ENCODE data around the gene IL12RB2. TPM values are rescaled to one million over a fixed set of nuclear protein-coding genes. Genes with fewer than 3 reads are reported as not detected.

The IL12RB2 gene, protein sequence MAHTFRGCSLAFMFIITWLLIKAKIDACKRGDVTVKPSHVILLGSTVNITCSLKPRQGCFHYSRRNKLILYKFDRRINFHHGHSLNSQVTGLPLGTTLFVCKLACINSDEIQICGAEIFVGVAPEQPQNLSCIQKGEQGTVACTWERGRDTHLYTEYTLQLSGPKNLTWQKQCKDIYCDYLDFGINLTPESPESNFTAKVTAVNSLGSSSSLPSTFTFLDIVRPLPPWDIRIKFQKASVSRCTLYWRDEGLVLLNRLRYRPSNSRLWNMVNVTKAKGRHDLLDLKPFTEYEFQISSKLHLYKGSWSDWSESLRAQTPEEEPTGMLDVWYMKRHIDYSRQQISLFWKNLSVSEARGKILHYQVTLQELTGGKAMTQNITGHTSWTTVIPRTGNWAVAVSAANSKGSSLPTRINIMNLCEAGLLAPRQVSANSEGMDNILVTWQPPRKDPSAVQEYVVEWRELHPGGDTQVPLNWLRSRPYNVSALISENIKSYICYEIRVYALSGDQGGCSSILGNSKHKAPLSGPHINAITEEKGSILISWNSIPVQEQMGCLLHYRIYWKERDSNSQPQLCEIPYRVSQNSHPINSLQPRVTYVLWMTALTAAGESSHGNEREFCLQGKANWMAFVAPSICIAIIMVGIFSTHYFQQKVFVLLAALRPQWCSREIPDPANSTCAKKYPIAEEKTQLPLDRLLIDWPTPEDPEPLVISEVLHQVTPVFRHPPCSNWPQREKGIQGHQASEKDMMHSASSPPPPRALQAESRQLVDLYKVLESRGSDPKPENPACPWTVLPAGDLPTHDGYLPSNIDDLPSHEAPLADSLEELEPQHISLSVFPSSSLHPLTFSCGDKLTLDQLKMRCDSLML
- 1 to 10 TPM in 3 of 4 donors, under 1 TPM in 1; 0.79 to 4.5 (median 1.6) TPM for total RNA-seq

DNA sequence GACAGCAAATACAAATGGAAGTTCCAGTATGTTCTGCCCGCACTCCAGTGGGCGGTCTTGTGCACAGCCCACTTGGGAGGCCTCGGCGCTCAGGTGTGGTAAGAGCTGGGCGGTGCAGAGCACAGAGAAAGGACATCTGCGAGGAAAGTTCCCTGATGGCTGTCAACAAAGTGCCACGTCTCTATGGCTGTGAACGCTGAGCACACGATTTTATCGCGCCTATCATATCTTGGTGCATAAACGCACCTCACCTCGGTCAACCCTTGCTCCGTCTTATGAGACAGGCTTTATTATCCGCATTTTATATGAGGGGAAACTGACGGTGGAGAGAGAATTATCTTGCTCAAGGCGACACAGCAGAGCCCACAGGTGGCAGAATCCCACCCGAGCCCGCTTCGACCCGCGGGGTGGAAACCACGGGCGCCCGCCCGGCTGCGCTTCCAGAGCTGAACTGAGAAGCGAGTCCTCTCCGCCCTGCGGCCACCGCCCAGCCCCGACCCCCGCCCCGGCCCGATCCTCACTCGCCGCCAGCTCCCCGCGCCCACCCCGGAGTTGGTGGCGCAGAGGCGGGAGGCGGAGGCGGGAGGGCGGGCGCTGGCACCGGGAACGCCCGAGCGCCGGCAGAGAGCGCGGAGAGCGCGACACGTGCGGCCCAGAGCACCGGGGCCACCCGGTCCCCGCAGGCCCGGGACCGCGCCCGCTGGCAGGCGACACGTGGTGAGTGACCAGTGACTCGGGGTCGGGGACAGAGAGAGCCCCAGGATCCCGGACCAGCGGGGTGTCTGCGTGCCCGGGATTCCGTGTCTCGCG is at the start of gene IL12RB2:
IL12RB2 (plus strand) TSS at position 623 of the 810 bp plus-strand sequence. CDS start 12,496 bp downstream, outside the sequence.
- DNase-seq (ENCODE audit: low spot score in 2 of 2) = peak in 1 of 2 donors; percentile 79
- H3K27ac ChIP-seq = no peak within 1 kb of the TSS
- peaks cover 12% of the 10 kb centered on the region for H3K27me3 ChIP-seq
- no peaks in the 10 kb centered on the region for H3K9me3 ChIP-seq
- peak within 1 kb of the TSS; percentile 70 for H3K4me3 ChIP-seq
- no peaks in the 10 kb centered on the region for H3K36me3 ChIP-seq
- 6% methylated on average over 55 of the region's 75 CpGs for WGBS
- no peak for TF ChIP-seq EP300 (IDR thresholded peaks at IDR 0.05)
- TF ChIP-seq, protein P1, sequence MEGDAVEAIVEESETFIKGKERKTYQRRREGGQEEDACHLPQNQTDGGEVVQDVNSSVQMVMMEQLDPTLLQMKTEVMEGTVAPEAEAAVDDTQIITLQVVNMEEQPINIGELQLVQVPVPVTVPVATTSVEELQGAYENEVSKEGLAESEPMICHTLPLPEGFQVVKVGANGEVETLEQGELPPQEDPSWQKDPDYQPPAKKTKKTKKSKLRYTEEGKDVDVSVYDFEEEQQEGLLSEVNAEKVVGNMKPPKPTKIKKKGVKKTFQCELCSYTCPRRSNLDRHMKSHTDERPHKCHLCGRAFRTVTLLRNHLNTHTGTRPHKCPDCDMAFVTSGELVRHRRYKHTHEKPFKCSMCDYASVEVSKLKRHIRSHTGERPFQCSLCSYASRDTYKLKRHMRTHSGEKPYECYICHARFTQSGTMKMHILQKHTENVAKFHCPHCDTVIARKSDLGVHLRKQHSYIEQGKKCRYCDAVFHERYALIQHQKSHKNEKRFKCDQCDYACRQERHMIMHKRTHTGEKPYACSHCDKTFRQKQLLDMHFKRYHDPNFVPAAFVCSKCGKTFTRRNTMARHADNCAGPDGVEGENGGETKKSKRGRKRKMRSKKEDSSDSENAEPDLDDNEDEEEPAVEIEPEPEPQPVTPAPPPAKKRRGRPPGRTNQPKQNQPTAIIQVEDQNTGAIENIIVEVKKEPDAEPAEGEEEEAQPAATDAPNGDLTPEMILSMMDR (IDR thresholded peaks at IDR 0.05) = no peak
- no peak for TF ChIP-seq POLR2AphosphoS5 (IDR thresholded peaks at IDR 0.05)
- TF ChIP-seq POLR2A (IDR thresholded peaks at IDR 0.05) = no peak
- peaks cover 11% of the 10 kb centered on the region for H3K4me1 ChIP-seq

DNA sequence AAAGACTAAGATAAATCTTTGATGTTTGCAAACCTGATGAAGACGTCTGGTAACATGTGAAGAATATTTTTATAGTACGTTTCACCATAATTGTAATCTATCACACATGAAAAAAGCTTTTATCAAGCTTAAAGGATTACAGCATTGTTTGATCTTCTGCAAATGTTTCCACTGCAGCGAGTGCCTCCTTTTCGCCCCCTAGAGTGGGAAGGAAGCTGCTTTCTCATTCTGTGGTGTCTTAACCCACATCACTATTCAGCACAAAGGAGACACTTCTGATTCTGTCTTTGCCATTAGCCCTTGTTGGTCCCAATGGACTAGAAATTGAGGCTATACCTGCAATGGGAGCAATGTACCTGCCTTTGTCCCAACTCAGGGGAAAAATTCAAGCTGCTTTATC is 46.0 kb upstream of the IL12RB2 start:
- DNase-seq (ENCODE audit: low spot score in 2 of 2) = no peak
- 51% methylated on average over 4 of the region's 4 CpGs for WGBS
- Histone ChIP-seq H3K27me3 (no peaks in the 10 kb centered on the region), H3K36me3 (no peaks in the 10 kb centered on the region), H3K4me3 (no peak overlapping the region), H3K27ac (no peak overlapping the region), H3K9me3 (no peaks in the 10 kb centered on the region), H3K4me1 (peaks cover under 1% of the 10 kb centered on the region)
- TF ChIP-seq POLR2AphosphoS5 (IDR thresholded peaks at IDR 0.05) (no peak), EP300 (IDR thresholded peaks at IDR 0.05) (no peak), POLR2A (IDR thresholded peaks at IDR 0.05) (no peak)
- TF ChIP-seq, protein P1 (IDR thresholded peaks at IDR 0.05) = no peak

DNA sequence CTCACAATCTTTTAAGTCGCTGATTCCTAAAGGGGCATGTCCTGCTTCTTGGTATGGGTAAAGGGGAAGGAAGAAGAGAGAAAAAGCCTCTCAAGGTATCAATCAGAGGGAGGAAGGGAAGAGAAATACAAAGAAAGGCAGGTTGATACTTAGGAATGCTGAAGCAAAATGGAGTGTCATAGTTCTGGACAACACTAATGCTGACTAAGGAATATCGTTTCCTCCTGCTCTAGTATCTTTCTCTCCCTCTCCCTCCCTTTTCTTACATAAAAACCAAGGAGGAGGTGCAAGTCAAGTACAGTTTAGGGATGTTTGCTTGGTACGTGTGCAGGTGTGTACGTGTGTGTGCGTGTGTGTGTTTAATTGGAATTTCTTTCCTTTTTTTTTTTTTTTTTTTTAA is 44.9 kb upstream of the IL12RB2 start:
- 81% methylated on average over 5 of the region's 5 CpGs for WGBS
- H3K36me3 ChIP-seq = no peaks in the 10 kb centered on the region
- no peaks in the 10 kb centered on the region for H3K9me3 ChIP-seq
- no peak overlapping the region for H3K4me3 ChIP-seq
- H3K27me3 ChIP-seq = no peaks in the 10 kb centered on the region
- no peak for DNase-seq (ENCODE audit: low spot score in 2 of 2)
- no peaks in the 10 kb centered on the region for H3K4me1 ChIP-seq
- H3K27ac ChIP-seq = no peak overlapping the region
- TF ChIP-seq EP300 (IDR thresholded peaks at IDR 0.05) (no peak), POLR2A (IDR thresholded peaks at IDR 0.05) (no peak), POLR2AphosphoS5 (IDR thresholded peaks at IDR 0.05) (no peak)
- TF ChIP-seq, protein P1 (IDR thresholded peaks at IDR 0.05) = no peak

DNA sequence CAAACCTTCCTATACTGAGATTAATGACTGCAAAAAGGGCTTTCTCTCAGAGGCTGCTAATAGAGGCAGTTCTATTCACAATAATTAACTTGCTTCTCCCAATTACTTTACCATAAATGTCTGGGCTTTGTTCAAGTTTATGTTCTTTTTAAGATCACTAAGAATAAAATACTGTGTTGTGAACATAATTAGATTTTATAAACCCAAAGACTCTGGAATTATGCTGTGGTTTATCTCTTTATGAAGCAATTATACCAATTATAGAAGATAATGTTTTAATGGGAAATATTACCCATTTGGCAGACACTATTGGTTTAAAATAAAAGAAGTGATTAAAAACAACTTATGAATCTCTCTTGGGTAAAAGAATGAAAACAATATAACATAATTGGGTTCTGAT is 43.5 kb upstream of the IL12RB2 start:
- Histone ChIP-seq H3K36me3 (no peaks in the 10 kb centered on the region), H3K27me3 (no peaks in the 10 kb centered on the region), H3K4me3 (no peak overlapping the region), H3K27ac (no peak overlapping the region), H3K9me3 (no peaks in the 10 kb centered on the region), H3K4me1 (no peaks in the 10 kb centered on the region)
- TF ChIP-seq EP300 (IDR thresholded peaks at IDR 0.05) (no peak), POLR2A (IDR thresholded peaks at IDR 0.05) (no peak), POLR2AphosphoS5 (IDR thresholded peaks at IDR 0.05) (no peak)
- TF ChIP-seq, protein P1 (IDR thresholded peaks at IDR 0.05) = no peak
- no peak for DNase-seq (ENCODE audit: low spot score in 2 of 2)

All from suprapubic skin (tissue), 4 donors.